LHCN-M2 (cell line): ENCODE data around the gene ZDHHC20. TPM values are rescaled to one million over a fixed set of nuclear protein-coding genes. Genes with fewer than 3 reads are reported as not detected.

ENCODE experiments used
- DNase-seq: peaks from one replicate; pipeline ENCODE4 v3.0.0-alpha.2; 2012; ENCODE audit warnings: low read depth
- total RNA-seq: library from RNA; depleted of rRNA; stranded (reverse); fragments of >200 nt; gene quantifications from 2 replicates; pipeline ENCODE4 v1.2.3, GENCODE V29; 2014; rRNA removed

Gene ZDHHC20
- total RNA-seq, 1 experiment from 2014 or later: 81.2 TPM

- DNase-seq: peak; percentile 6
Measured at GRCh38 chr13:21326155-21327031, 132.7 kb downstream of the ZDHHC20 start.

GRCh38 chr13:21324803-21325202 is 134.3 kb downstream of the ZDHHC20 start:
- peak; percentile 6 for DNase-seq

DNA sequence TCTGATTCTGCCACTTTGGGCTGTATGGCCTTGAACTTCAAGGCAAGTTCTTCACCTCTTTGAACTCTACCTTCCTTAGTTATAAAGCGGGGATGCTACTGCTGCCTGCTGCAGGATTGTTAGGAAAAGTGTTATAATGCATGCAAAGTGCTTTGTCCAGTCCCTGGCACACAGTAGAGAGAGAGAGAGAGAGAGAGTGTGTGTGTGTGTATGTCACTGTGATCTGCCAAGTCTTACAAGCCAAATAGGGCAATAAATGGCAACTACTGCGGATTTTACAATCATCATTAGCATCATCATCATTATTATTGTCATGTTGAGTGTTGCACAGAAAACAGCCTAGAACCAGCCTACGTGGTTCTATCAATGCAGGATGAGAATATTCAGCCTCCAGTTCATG is 136.1 kb downstream of the ZDHHC20 start:
- DNase-seq: no peak

Other genes starting within 250 kb of the ZDHHC20 start
- gene MICU2, start 144.9 kb upstream of the ZDHHC20 start, total RNA-seq: 87.2 and 138 TPM in 2 replicates
- not detected in 2 replicates for gene FGF9, start 211.8 kb upstream of the ZDHHC20 start, total RNA-seq